NB4 (cell line): ENCODE data around the gene TENT5A.

Source experiments
- DNase-seq: peaks from one replicate; pipeline ENCODE4 v3.0.0; 2010; ENCODE audit warnings: low read depth
- H3K4me3 ChIP-seq: one replicate; pipeline ENCODE4 v1.5.1; 2011; ENCODE audit warnings: mild to moderate bottlenecking, low read depth, low read length, moderate library complexity
- MYC ChIP-seq: IDR thresholded peaks from 2 replicates; pipeline ENCODE4 v1.6.1; 2011; ENCODE audit warnings: low read depth, low read length
- POLR2A ChIP-seq: IDR thresholded peaks from 2 replicates; pipeline ENCODE4 v1.6.1; 2011; ENCODE audit warnings: mild to moderate bottlenecking; ENCODE audit not compliant: insufficient read length; ENCODE audit errors: extremely low read depth
- TF ChIP-seq, protein P1 (sequence below): IDR thresholded peaks from one replicate; pipeline ENCODE4 v1.5.1; 2012; ENCODE audit warnings: low read depth, low read length
- TF ChIP-seq, protein P2 (sequence below): IDR thresholded peaks from 2 replicates; pipeline ENCODE4 v1.6.1; 2011; ENCODE audit warnings: low read depth, low read length

TENT5A gene

DNA sequence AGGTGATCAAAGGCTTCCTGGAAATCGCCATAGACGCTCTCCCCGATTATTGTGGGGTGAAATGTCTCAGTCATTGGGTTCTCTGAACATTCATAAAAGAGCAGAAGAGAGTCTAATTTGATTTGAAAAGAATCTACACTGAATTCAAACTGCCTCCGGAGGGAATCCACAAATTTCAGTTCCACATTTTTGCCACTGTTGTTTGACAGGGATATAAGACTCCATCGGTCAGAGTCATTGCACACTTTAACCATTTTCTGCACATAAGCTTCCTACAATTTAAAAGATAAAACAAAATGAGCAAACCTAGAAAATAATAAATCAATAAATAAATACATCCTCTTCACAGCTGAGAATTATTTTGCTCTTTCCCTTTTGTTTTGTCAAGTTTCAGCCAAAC, 2.3 kb downstream of the TENT5A start:
- H3K4me3 ChIP-seq = peak overlapping the region; percentile 99
- TF ChIP-seq MYC = no peak
- TF ChIP-seq, protein P1, sequence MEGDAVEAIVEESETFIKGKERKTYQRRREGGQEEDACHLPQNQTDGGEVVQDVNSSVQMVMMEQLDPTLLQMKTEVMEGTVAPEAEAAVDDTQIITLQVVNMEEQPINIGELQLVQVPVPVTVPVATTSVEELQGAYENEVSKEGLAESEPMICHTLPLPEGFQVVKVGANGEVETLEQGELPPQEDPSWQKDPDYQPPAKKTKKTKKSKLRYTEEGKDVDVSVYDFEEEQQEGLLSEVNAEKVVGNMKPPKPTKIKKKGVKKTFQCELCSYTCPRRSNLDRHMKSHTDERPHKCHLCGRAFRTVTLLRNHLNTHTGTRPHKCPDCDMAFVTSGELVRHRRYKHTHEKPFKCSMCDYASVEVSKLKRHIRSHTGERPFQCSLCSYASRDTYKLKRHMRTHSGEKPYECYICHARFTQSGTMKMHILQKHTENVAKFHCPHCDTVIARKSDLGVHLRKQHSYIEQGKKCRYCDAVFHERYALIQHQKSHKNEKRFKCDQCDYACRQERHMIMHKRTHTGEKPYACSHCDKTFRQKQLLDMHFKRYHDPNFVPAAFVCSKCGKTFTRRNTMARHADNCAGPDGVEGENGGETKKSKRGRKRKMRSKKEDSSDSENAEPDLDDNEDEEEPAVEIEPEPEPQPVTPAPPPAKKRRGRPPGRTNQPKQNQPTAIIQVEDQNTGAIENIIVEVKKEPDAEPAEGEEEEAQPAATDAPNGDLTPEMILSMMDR = no peak
- TF ChIP-seq, protein P2, sequence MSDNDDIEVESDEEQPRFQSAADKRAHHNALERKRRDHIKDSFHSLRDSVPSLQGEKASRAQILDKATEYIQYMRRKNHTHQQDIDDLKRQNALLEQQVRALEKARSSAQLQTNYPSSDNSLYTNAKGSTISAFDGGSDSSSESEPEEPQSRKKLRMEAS = no peak
- TF ChIP-seq POLR2A = no peak
- DNase-seq = no peak

DNA sequence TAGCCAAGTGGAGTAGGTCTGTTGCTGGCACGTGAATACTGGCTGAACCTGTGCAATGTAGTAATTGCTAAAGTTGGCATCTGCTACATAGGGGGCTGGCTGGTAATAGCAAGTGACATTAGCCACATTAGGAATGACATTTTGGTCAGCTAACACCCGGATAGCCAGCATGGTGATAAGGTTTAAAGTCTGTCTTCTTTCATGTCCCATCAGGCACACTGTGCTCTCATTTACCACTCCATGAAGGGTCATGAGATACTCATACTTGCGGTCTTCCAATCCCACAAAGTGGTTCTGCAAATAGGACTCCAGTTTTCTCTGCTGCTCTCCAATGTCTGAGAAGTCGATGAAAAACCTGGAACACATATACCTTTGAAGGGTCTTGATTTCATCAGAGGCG, 2.8 kb downstream of the TENT5A start:
- DNase-seq = peak; percentile 68
- TF ChIP-seq POLR2A = no peak
- TF ChIP-seq, protein P2 = no peak
- no peak for TF ChIP-seq MYC
- TF ChIP-seq, protein P1 = no peak
- peak overlapping the region; percentile 99 for H3K4me3 ChIP-seq

DNA sequence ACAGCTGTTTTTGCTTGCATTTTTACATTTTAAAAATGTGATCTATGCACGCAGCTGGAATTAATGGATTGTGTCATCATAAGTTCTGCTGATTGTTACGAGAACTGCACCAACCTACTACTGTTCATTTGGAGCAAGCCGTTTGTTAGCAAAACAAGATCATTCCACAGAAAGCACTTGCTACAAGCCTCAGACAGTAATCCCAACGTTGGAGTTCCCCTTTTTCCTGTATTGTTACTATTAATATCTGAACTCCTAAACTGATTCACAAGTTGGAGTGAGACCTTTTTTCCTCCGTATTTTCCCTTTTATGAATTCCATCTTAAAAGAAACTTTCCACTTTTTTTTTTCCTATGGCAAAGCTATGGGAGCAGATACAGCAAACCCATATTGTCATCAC, 3.5 kb downstream of the TENT5A start:
- TF ChIP-seq MYC (no peak), POLR2A (no peak)
- TF ChIP-seq, protein P2 = no peak
- TF ChIP-seq, protein P1 = no peak
- H3K4me3 ChIP-seq = peak overlapping the region; percentile 99
- DNase-seq = peak; percentile 45

DNA sequence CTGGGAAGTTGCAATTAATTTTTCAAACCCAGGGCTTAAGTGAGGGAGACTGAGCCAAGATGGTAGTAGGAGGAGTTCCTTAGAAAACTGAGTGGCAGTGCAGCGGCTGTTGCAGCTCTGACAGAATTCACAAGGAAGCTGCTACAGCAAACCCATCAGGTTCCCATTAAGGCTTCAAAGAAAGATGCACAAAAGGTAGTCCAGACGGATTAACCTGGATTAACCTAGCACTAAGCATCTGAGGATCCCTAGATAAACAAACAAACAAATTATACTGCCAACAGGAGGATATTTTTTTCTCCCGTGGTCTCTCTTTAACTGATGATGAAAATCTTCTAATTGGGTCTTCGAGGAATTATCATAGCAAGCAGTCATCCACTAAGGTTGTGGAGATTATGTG, 5.2 kb downstream of the TENT5A start:
- H3K4me3 ChIP-seq = peak overlapping the region; percentile 99
- DNase-seq = no peak
- TF ChIP-seq POLR2A (no peak), MYC (no peak)
- TF ChIP-seq, protein P2 = no peak
- TF ChIP-seq, protein P1 = no peak

DNA sequence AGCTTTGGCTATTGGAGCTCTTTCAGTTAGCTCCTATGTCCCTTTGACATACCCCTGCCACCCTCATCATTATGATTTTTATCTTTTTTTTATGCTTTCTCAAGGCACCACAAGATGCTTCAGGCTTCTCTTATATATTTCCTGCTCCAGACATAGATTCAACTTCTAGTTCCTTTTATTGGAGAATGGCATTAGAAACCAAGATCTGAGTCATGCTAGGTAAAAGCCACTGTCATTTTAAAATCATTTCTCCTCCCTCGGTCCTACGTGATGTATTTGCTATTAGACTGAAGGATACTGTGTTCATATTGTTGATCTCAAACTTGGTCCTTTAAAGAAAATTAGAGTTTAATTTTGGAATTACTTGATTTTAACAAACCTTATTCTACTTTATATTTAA, 8.3 kb downstream of the TENT5A start:
- no peak overlapping the region for H3K4me3 ChIP-seq
- TF ChIP-seq, protein P1 = no peak
- TF ChIP-seq MYC = no peak
- TF ChIP-seq, protein P2 = no peak
- no peak for TF ChIP-seq POLR2A
- peak; percentile 67 for DNase-seq
